HL-60 (cell line): ENCODE measurements around the gene STT3B.

Source experiments
- DNase-seq, 2 experiments: peaks; one replicate each; pipeline ENCODE4 v3.0.0-alpha.2; 2010 to 2020; ENCODE audit warnings: low read depth in 1 of 2, low spot score in 1 of 2
- H3K27ac ChIP-seq: fragments of 250-450 bp; sonication (Bioruptor Pico); replicated peaks from 2 replicates; pipeline ENCODE4 v1.5.1; 2020; ENCODE audit warnings: mild to moderate bottlenecking, moderate library complexity
- H3K27me3 ChIP-seq: fragments of 250-450 bp; sonication (Bioruptor Pico); 2 replicates; pipeline ENCODE4 v1.5.1; 2021; ENCODE audit warnings: mild to moderate bottlenecking, moderate library complexity; ENCODE audit not compliant: insufficient read depth, poor library complexity, severe bottlenecking
- H3K4me3 ChIP-seq: replicated peaks from 2 replicates; pipeline ENCODE4 v1.5.1; 2011; ENCODE audit warnings: mild to moderate bottlenecking, control low read depth, low read length; ENCODE audit not compliant: insufficient read depth
- GABPA ChIP-seq: IDR thresholded peaks from 2 replicates; pipeline ENCODE4 v1.6.1; 2012; ENCODE audit warnings: low read depth
- POLR2AphosphoS5 ChIP-seq: IDR thresholded peaks from 2 replicates; pipeline ENCODE4 v1.6.1; 2012; ENCODE audit warnings: low read depth
- SPI1 ChIP-seq: IDR thresholded peaks from 2 replicates; pipeline ENCODE4 v1.6.1; 2012; ENCODE audit warnings: low read depth, mild to moderate bottlenecking, borderline replicate concordance
- TF ChIP-seq, protein P1 (sequence below): IDR thresholded peaks from one replicate; pipeline ENCODE4 v1.5.1; 2011; ENCODE audit warnings: low read length, control low read depth, inconsistent platforms; ENCODE audit not compliant: insufficient read depth
- TF ChIP-seq, protein P2 (sequence below): IDR thresholded peaks from 2 replicates; pipeline ENCODE4 v1.6.1; 2012; ENCODE audit warnings: low read depth; ENCODE audit not compliant: insufficient replicate concordance

STT3B gene

DNA sequence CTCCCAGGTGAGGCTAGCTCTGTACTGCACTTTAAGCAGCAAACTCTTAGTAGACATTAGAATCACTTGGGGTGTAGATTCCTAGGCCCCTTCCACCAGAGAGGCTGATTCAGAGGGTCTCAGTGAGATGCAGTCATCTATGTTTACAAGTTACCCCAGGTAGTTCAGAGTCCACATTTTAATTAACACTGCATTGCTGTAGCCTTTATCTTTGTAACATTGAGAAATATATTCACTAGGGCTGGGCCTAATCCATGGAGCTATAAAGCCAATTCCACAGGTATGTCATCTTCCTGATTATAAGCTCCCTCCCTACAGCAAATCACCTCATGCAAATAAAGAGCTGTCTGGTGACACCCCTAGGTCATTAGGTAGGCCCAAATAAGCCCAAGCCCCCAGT lies 39.6 kb upstream of the STT3B start:
- no peak overlapping the region for H3K27ac ChIP-seq
- H3K4me3 ChIP-seq, result no peak overlapping the region
- TF ChIP-seq GABPA (no peak), SPI1 (no peak), POLR2AphosphoS5 (no peak)
- TF ChIP-seq, protein P1, sequence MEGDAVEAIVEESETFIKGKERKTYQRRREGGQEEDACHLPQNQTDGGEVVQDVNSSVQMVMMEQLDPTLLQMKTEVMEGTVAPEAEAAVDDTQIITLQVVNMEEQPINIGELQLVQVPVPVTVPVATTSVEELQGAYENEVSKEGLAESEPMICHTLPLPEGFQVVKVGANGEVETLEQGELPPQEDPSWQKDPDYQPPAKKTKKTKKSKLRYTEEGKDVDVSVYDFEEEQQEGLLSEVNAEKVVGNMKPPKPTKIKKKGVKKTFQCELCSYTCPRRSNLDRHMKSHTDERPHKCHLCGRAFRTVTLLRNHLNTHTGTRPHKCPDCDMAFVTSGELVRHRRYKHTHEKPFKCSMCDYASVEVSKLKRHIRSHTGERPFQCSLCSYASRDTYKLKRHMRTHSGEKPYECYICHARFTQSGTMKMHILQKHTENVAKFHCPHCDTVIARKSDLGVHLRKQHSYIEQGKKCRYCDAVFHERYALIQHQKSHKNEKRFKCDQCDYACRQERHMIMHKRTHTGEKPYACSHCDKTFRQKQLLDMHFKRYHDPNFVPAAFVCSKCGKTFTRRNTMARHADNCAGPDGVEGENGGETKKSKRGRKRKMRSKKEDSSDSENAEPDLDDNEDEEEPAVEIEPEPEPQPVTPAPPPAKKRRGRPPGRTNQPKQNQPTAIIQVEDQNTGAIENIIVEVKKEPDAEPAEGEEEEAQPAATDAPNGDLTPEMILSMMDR, result no peak
- TF ChIP-seq, protein P2, sequence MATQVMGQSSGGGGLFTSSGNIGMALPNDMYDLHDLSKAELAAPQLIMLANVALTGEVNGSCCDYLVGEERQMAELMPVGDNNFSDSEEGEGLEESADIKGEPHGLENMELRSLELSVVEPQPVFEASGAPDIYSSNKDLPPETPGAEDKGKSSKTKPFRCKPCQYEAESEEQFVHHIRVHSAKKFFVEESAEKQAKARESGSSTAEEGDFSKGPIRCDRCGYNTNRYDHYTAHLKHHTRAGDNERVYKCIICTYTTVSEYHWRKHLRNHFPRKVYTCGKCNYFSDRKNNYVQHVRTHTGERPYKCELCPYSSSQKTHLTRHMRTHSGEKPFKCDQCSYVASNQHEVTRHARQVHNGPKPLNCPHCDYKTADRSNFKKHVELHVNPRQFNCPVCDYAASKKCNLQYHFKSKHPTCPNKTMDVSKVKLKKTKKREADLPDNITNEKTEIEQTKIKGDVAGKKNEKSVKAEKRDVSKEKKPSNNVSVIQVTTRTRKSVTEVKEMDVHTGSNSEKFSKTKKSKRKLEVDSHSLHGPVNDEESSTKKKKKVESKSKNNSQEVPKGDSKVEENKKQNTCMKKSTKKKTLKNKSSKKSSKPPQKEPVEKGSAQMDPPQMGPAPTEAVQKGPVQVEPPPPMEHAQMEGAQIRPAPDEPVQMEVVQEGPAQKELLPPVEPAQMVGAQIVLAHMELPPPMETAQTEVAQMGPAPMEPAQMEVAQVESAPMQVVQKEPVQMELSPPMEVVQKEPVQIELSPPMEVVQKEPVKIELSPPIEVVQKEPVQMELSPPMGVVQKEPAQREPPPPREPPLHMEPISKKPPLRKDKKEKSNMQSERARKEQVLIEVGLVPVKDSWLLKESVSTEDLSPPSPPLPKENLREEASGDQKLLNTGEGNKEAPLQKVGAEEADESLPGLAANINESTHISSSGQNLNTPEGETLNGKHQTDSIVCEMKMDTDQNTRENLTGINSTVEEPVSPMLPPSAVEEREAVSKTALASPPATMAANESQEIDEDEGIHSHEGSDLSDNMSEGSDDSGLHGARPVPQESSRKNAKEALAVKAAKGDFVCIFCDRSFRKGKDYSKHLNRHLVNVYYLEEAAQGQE, result no peak
- no peak for DNase-seq
- H3K27me3 ChIP-seq, result no peaks in the 10 kb centered on the region

DNA sequence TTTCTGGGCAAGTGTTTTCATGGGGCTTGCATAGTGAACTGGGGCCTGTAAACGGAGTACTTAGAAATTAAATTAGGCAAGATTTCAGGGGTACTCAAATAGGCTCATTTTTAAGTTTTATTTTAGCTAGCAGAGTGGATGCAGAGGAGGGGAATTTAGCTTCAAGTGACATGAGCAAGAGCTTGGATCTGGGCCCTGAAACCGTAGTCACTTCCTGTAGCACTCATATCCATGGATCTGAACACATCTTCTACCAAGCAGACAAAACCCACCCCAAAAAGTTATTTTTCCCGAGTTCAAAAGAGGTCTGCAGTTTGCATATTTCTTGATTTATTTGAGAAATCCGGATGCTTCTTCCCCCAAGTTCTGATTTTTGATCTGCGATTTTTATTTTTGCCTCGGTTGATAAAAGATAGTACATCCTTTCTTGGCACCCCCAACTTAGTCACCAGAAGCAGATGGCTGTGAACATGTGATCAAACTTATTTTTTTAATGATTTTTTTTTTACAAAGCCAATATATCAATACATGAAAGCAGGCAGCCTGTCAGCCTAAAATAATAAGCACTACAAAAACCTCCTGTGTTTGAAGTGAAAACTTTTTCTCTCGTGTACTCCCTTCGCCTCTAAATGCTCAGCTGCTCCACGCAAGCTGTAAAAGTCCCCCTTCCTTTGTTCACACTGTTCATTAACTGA lies 36.6 kb upstream of the STT3B start:
- no peak for DNase-seq
- H3K27me3 ChIP-seq, result no peaks in the 10 kb centered on the region
- H3K27ac ChIP-seq, result no peak overlapping the region
- H3K4me3 ChIP-seq, result no peak overlapping the region
- TF ChIP-seq, protein P1, result no peak
- TF ChIP-seq, protein P2, result no peak
- TF ChIP-seq GABPA, result no peak
- no peak for TF ChIP-seq POLR2AphosphoS5
- TF ChIP-seq SPI1, result no peak

DNA sequence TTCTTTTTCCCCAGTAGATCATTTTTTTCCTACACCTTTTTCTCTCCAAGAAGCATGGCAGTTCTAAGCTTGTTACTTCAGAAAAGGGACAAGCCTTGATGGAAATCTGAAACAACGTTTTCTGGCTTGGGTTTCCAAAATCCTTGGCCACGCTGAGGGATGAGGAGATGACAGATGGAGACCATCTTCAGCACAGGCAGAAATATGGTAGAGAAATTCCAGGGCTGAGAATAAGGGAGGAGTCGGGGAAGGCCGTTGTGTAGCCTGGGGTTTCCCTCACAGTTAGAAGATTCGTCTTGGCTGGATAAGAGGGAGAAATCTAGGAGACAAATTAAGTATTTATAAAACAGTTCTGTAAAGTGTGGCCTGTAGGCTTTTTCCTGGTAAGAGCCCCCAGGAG lies 33.9 kb upstream of the STT3B start:
- no peak overlapping the region for H3K4me3 ChIP-seq
- no peak for DNase-seq
- TF ChIP-seq, protein P2, result no peak
- TF ChIP-seq, protein P1, result no peak
- TF ChIP-seq SPI1 (no peak), POLR2AphosphoS5 (no peak), GABPA (no peak)
- no peak overlapping the region for H3K27ac ChIP-seq
- no peaks in the 10 kb centered on the region for H3K27me3 ChIP-seq
